HCT116 (cell line): ENCODE results near the gene CXorf49. TPM values are rescaled to one million over a fixed set of nuclear protein-coding genes. Genes with fewer than 3 reads are reported as not detected.

Experiments
- ATAC-seq: fragments of 200-7000 bp; cut with Tn5 transposase; 2 replicates; pipeline ENCODE4 v1.9.1; 2020; ENCODE audit warnings: mild to moderate bottlenecking, moderate library complexity
- BruUV-seq: library from RNA; stranded (reverse); fragments of 400-500 nt; replicated peaks from 2 replicates; lab custom pipeline; 2021; lab: Mats Ljungman, UMichigan
- CTCF ChIA-PET: fragments of 300-600 bp; sonication (Branson Sonifier 250); formaldehyde crosslinking; loops from one replicate; lab custom pipeline; 2021; ENCODE audit warnings: antibody characterized with exemption; lab: Charles Lee
- POLR2A ChIA-PET: fragments of 300-600, 350-600 bp; sonication (Branson Sonifier 250); formaldehyde crosslinking; loops from one replicate; lab custom pipeline; 2021; ENCODE audit warnings: antibody characterized with exemption; lab: Charles Lee
- RAD21 ChIA-PET, 2 experiments: fragments of 300-600 bp; sonication (Branson Sonifier 250); formaldehyde crosslinking; loops; one replicate each; lab custom pipeline; 2023; ENCODE audit warnings: low total read pairs in 2 of 2; ENCODE audit not compliant: uncharacterized antibody in 2 of 2, unreplicated experiment in 2 of 2, low non-redundant PET in 1 of 2; lab: Charles Lee
- DNase-seq: peaks from one replicate; pipeline ENCODE4 v3.0.0-alpha.2; 2010; ENCODE audit warnings: low read depth, low spot score
- H2AFZ ChIP-seq: fragments of 200-600 bp; shearing (Covaris generic), sonication (generic); 2 replicates; pipeline ENCODE4 v1.6.1; 2017; ENCODE audit warnings: low read depth, mixed run types, mixed read lengths, antibody characterized with exemption, low read length; ENCODE audit not compliant: poor library complexity, severe bottlenecking
- H3K27ac ChIP-seq: 2 replicates; pipeline ENCODE4 v1.5.1; 2012; ENCODE audit warnings: low read depth, low read length
- H3K27me3 ChIP-seq: fragments of 200-600 bp; sonication (generic); 2 replicates; pipeline ENCODE4 v1.6.1; 2016; ENCODE audit warnings: mixed run types, low read length, mixed read lengths; ENCODE audit not compliant: insufficient read depth
- H3K36me3 ChIP-seq, 2 experiments: fragments of 200-500 bp in 1 of 2; fragments of 200-600 bp in 1 of 2; sonication (Bioruptor generic) in 1 of 2; sonication (generic) in 1 of 2; 2 replicates each; pipeline versions ENCODE4 v1.5.1 to v1.6.1; 2014 to 2016; ENCODE audit warnings: low read length in 2 of 2, inconsistent platforms in 1 of 2, mixed read lengths in 1 of 2, mixed run types in 1 of 2; ENCODE audit not compliant: insufficient read depth in 2 of 2, control insufficient read depth in 1 of 2
- H3K4me1 ChIP-seq, 2 experiments: fragments of 200-600 bp in 1 of 2; sonication (generic) in 1 of 2; 2 replicates each; pipeline versions ENCODE4 v1.5.1 to v1.6.1; 2012 to 2017; ENCODE audit warnings: low read length in 2 of 2, inconsistent platforms in 1 of 2, mild to moderate bottlenecking in 1 of 2, mixed read lengths in 1 of 2, mixed run types in 1 of 2, moderate library complexity in 1 of 2; ENCODE audit not compliant: insufficient read depth in 2 of 2, control insufficient read depth in 1 of 2
- H3K4me2 ChIP-seq: fragments of 200-600 bp; sonication (generic); 2 replicates; pipeline ENCODE4 v1.6.1; 2017; ENCODE audit warnings: mixed run types, low read length, mixed read lengths
- H3K4me3 ChIP-seq, 2 experiments: fragments of 200-600 bp in 1 of 2; sonication (generic) in 1 of 2; replicated peaks in 1 of 2; 2 replicates each; pipeline ENCODE4 v1.5.1; 2011 to 2016; ENCODE audit warnings: low read length in 2 of 2, control low read depth in 1 of 2, low read depth in 1 of 2, mild to moderate bottlenecking in 1 of 2, mixed read lengths in 1 of 2, mixed run types in 1 of 2
- H3K79me2 ChIP-seq: fragments of 200-600 bp; sonication (generic); 2 replicates; pipeline ENCODE4 v1.6.1; 2017; ENCODE audit warnings: mild to moderate bottlenecking, mixed run types, low read length, moderate library complexity, mixed read lengths; ENCODE audit not compliant: insufficient read depth
- H3K9ac ChIP-seq: fragments of 200-600 bp; sonication (generic); 2 replicates; pipeline ENCODE4 v1.6.1; 2016; ENCODE audit warnings: low read length, mixed read lengths
- H3K9me2 ChIP-seq: fragments of 200-600 bp; sonication (generic), shearing (Covaris generic); 2 replicates; pipeline ENCODE4 v1.6.1; 2017; ENCODE audit warnings: mixed run types, mild to moderate bottlenecking, moderate library complexity; ENCODE audit not compliant: insufficient read depth
- H3K9me3 ChIP-seq, 2 experiments: fragments of 200-500 bp in 1 of 2; fragments of 200-600 bp in 1 of 2; sonication (Bioruptor generic) in 1 of 2; sonication (generic) in 1 of 2; 2 replicates each; pipeline ENCODE4 v1.6.1; 2014 to 2017; ENCODE audit warnings: low read length in 2 of 2, mixed read lengths in 2 of 2, inconsistent platforms in 1 of 2, low read depth in 1 of 2, mild to moderate bottlenecking in 1 of 2, mixed run types in 1 of 2, moderate library complexity in 1 of 2; ENCODE audit not compliant: control insufficient read depth in 1 of 2, insufficient read depth in 1 of 2
- H4K20me1 ChIP-seq: fragments of 200-600 bp; sonication (generic), shearing (Covaris generic); 2 replicates; pipeline ENCODE4 v1.6.1; 2017; ENCODE audit warnings: mixed run types, mild to moderate bottlenecking, moderate library complexity; ENCODE audit not compliant: insufficient read depth
- CEBPB ChIP-seq: IDR thresholded peaks from 2 replicates; pipeline ENCODE4 v1.6.1; 2012; ENCODE audit warnings: low read depth
- ELF1 ChIP-seq: IDR thresholded peaks from 2 replicates; pipeline ENCODE4 v1.6.1; 2012; ENCODE audit warnings: low read depth, borderline replicate concordance
- YY1 ChIP-seq: IDR thresholded peaks from 2 replicates; pipeline ENCODE4 v1.6.1; 2011; ENCODE audit warnings: low read length, low read depth, moderate library complexity, mild to moderate bottlenecking; ENCODE audit not compliant: insufficient replicate concordance; ENCODE audit errors: extremely low read depth
- ZNF274 ChIP-seq: fragments of 200-500 bp; sonication (Bioruptor generic); IDR thresholded peaks from 2 replicates; pipeline ENCODE4 v1.6.1; 2014; ENCODE audit warnings: mild to moderate bottlenecking, low read depth, low read length, inconsistent platforms
- intact Hi-C: fragments of 100-400 bp; cut with micrococcal nuclease; formaldehyde crosslinking; loops from 2 replicates; pipeline ENCODE4 v1.10.0; 2022
- total RNA-seq: library from RNA; stranded (reverse); gene quantifications from one replicate; pipeline ENCODE4 v1.2.1, GENCODE V29; 2021; ENCODE audit not compliant: unreplicated experiment
- TF ChIP-seq, protein P1 (sequence below), 3 experiments: fragments of 200-600 bp in 1 of 3; sonication (generic) in 1 of 3; IDR thresholded peaks in 2 of 3; conservative IDR thresholded peaks in 1 of 3; 2 replicates each; pipeline ENCODE4 v1.5.1; 2012 to 2017; ENCODE audit warnings: low read depth in 2 of 3, low read length in 2 of 3, antibody characterized with exemption in 1 of 3, borderline replicate concordance in 1 of 3, control low read depth in 1 of 3, mild to moderate bottlenecking in 1 of 3, mixed read lengths in 1 of 3, mixed run types in 1 of 3, moderate library complexity in 1 of 3; ENCODE audit not compliant: insufficient read depth in 1 of 3
- TF ChIP-seq, protein P2 (sequence below): IDR thresholded peaks from 2 replicates; pipeline ENCODE4 v1.6.1; 2012
- TF ChIP-seq, protein P3 (sequence below): IDR thresholded peaks from 2 replicates; pipeline ENCODE4 v1.6.1; 2012

CXorf49 gene
- total RNA-seq, 1 experiment from 2014 or later, result not detected

DNA sequence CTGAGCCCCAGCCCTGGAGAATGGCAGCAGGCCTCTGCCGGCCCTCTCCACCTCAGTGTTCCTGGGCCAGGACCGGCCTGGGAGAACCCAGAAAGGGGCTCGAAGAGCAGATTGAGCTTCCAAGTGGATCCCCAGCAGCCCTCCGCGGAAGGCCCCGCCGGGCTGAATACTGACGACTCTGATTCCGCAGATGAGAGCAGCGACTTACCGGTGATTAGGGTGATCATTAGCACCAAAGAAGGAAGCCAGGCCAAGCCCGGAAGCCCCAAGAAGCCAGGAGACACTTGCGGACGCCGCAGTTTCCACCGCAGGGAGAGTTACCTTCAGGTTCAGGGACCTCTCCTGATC is 49.9 kb downstream of the CXorf49 start:
- no peak for ATAC-seq
- intact Hi-C loops, result no loop called here
- BruUV-seq, result no TSS peak
- peaks cover 0 to 5% of the 10 kb centered on the region in 2 experiments; a peak in 1 of 4 replicates for H3K4me1 ChIP-seq
- no peaks in the 10 kb centered on the region for H4K20me1 ChIP-seq
- ChIA-PET CTCF (no interaction called here), POLR2A (no interaction called here), RAD21 (no interaction called here)
- no peaks in the 10 kb centered on the region for H3K79me2 ChIP-seq
- H3K27ac ChIP-seq, result no peak overlapping the region
- H3K4me3 ChIP-seq, result no peak overlapping the region
- H3K36me3 ChIP-seq, result no peaks in the 10 kb centered on the region
- TF ChIP-seq CEBPB (no peak), ZNF274 (no peak), ELF1 (no peak)
- TF ChIP-seq, protein P1, sequence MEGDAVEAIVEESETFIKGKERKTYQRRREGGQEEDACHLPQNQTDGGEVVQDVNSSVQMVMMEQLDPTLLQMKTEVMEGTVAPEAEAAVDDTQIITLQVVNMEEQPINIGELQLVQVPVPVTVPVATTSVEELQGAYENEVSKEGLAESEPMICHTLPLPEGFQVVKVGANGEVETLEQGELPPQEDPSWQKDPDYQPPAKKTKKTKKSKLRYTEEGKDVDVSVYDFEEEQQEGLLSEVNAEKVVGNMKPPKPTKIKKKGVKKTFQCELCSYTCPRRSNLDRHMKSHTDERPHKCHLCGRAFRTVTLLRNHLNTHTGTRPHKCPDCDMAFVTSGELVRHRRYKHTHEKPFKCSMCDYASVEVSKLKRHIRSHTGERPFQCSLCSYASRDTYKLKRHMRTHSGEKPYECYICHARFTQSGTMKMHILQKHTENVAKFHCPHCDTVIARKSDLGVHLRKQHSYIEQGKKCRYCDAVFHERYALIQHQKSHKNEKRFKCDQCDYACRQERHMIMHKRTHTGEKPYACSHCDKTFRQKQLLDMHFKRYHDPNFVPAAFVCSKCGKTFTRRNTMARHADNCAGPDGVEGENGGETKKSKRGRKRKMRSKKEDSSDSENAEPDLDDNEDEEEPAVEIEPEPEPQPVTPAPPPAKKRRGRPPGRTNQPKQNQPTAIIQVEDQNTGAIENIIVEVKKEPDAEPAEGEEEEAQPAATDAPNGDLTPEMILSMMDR (IDR thresholded peaks at IDR 0.05 in 2 of 3, conservative IDR thresholded peaks at IDR 0.05 in 1 of 3; ENCODE audit: borderline replicate concordance in 1 of 3, insufficient read depth in 1 of 3, low read depth in 2 of 3, low read length in 2 of 3), result no peak
- TF ChIP-seq, protein P2, sequence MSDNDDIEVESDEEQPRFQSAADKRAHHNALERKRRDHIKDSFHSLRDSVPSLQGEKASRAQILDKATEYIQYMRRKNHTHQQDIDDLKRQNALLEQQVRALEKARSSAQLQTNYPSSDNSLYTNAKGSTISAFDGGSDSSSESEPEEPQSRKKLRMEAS, result no peak
- H3K9me3 ChIP-seq, result no peaks in the 10 kb centered on the region
- H3K9ac ChIP-seq, result no peak overlapping the region
- H2AFZ ChIP-seq, result no peak overlapping the region
- no peak for DNase-seq
- no peaks in the 10 kb centered on the region for H3K27me3 ChIP-seq
- no peak overlapping the region for H3K4me2 ChIP-seq
- H3K9me2 ChIP-seq, result no peaks in the 10 kb centered on the region

DNA sequence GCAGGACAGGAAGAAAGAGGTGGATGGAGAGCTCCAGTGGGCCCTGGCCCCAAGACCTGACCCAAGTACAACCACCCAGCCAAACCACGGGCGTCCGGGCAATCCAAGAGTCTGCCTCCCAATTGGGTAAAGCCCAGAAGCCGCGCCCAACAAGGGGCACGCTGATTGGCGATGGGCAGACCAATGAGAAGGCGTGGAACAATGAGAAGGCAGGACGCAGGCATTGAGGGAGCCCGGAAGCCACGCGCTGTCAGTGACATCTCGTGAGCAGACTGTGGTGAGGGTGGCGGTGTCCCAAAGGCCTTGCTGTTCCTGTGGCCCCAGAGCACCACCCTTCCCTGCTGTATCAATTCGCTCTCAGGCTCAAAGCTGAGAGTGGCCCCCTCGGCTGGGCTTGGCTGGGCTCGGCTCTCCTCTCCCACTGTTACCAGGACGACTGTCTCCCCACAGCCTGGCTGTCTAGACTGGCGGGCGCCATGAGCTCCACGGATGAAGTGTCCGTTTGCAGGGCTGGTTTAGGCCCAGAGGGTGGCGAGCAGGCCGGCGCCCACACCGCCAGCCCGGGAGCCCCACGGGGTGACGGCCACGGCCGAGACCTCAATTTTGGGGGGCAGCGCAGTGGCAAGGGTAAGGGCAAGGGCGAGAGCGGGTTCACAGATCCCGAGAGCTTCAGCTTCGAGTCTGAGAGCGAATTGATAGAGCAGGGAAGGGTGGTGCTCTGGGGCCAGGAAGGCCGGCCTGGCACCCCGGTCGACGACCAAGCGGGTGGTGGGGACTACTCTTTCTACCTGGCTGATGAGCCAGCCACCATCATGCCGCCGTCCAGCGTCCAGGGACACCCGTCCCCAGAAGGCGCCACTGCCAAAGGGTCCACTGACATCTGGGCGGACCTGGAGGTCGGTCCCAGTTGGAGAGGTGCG is 50.5 kb downstream of the CXorf49 start, which contains the start of gene LOC101059915:
Gene LOC101059915, plus strand, starts transcription at position 219 of the 920 bp plus-strand sequence.
- TF ChIP-seq, protein P3, sequence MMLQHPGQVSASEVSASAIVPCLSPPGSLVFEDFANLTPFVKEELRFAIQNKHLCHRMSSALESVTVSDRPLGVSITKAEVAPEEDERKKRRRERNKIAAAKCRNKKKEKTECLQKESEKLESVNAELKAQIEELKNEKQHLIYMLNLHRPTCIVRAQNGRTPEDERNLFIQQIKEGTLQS, result no peak
- no peak for TF ChIP-seq YY1
- Histone ChIP-seq H3K79me2 (no peaks in the 10 kb centered on the region), H3K27ac (no peak within 1 kb of the TSS), H4K20me1 (no peaks in the 10 kb centered on the region), H3K27me3 (no peaks in the 10 kb centered on the region), H3K4me2 (no peak within 1 kb of the TSS), H3K9me2 (no peaks in the 10 kb centered on the region), H3K36me3 (no peaks in the 10 kb centered on the region), H3K9me3 (no peaks in the 10 kb centered on the region), H3K9ac (no peak within 1 kb of the TSS), H3K4me3 (no peak within 1 kb of the TSS), H2AFZ (no peak within 1 kb of the TSS), H3K4me1 (peaks cover 0 to 5% of the 10 kb centered on the region in 2 experiments; a peak in 1 of 4 replicates)
- ChIA-PET CTCF (no interaction called here), RAD21 (no interaction called here), POLR2A (no interaction called here)
- intact Hi-C loops, result no loop called here
- DNase-seq, result no peak
- BruUV-seq, result no TSS peak
- no peak for ATAC-seq
